Measurements from ENCODE around the gene TRMT10B. TPM values are rescaled to one million over a fixed set of nuclear protein-coding genes. Genes with fewer than 3 reads are reported as not detected.

Gene TRMT10B
- total and polyA plus RNA-seq, 8 donors: 2.7 to 10.5 (median 5.1) TPM

- no peak for DNase-seq
- intact Hi-C loops (cut with DNase I; ENCODE audit: low total_unique reads): no loop called here
Measured at GRCh38 chr9:37710046-37710445, 43.6 kb upstream of the TRMT10B start.

GRCh38 chr9:37715260-37715659, 38.3 kb upstream of the TRMT10B start:
- DNase-seq: no peak
- 25 to 50% (median 38%) methylated on average over 4 of the region's 4 CpGs for WGBS, 5 donors
- Histone ChIP-seq H3K27me3 (no peaks in the 10 kb centered on the region), H3K27ac (no peak overlapping the region), H3K4me3 (no peak overlapping the region), H3K36me3 (no peaks in the 10 kb centered on the region), H3K9me3 (no peaks in the 10 kb centered on the region), H3K4me1 (no peaks in the 10 kb centered on the region)
- intact Hi-C loops (cut with DNase I; ENCODE audit: low total_unique reads): no loop called here
- TF ChIP-seq EP300 (IDR thresholded peaks at IDR 0.05) (no peak), POLR2AphosphoS5 (IDR thresholded peaks at IDR 0.05) (no peak), CTCF (IDR thresholded peaks at IDR 0.05) (no peak), POLR2A (IDR thresholded peaks at IDR 0.05) (no peak)

More at GRCh38 chr9:37710046-37710445, 43.6 kb upstream of the TRMT10B start:
- Histone ChIP-seq H3K4me3 (no peak overlapping the region), H3K36me3 (no peaks in the 10 kb centered on the region), H3K27ac (no peak overlapping the region), H3K9me3 (no peaks in the 10 kb centered on the region), H3K4me1 (no peaks in the 10 kb centered on the region), H3K27me3 (peaks cover 0 to 7% (median 0%) of the 10 kb centered on the region in 3 donors)
- TF ChIP-seq POLR2A (IDR thresholded peaks at IDR 0.05): no peak
- no peak for TF ChIP-seq POLR2AphosphoS5 (IDR thresholded peaks at IDR 0.05)
- TF ChIP-seq EP300 (IDR thresholded peaks at IDR 0.05): no peak
- no peak for TF ChIP-seq CTCF (IDR thresholded peaks at IDR 0.05)
- 86 to 94% (median 87%) methylated on average over 3 of the region's 3 CpGs for WGBS, 5 donors

- no peaks in the 10 kb centered on the region for H3K27me3 ChIP-seq
- H3K4me3 ChIP-seq: no peak overlapping the region
- WGBS, 5 donors: 87 to 92% (median 89%) methylated on average over 5 of the region's 5 CpGs
- no peaks in the 10 kb centered on the region for H3K9me3 ChIP-seq
- intact Hi-C loops (cut with DNase I; ENCODE audit: low total_unique reads): no loop called here
- no peak overlapping the region for H3K27ac ChIP-seq
- no peaks in the 10 kb centered on the region for H3K4me1 ChIP-seq
- DNase-seq: no peak
- no peak for TF ChIP-seq EP300 (IDR thresholded peaks at IDR 0.05)
- TF ChIP-seq POLR2AphosphoS5 (IDR thresholded peaks at IDR 0.05): no peak
- TF ChIP-seq CTCF (IDR thresholded peaks at IDR 0.05): no peak
- no peak for TF ChIP-seq POLR2A (IDR thresholded peaks at IDR 0.05)
- no peaks in the 10 kb centered on the region for H3K36me3 ChIP-seq
Measured at GRCh38 chr9:37715991-37716505, 37.6 kb upstream of the TRMT10B start.

- intact Hi-C loops (cut with DNase I; ENCODE audit: low total_unique reads): no loop called here
- Histone ChIP-seq H3K4me3 (no peak overlapping the region), H3K36me3 (no peaks in the 10 kb centered on the region), H3K9me3 (no peaks in the 10 kb centered on the region), H3K27me3 (no peaks in the 10 kb centered on the region), H3K4me1 (no peaks in the 10 kb centered on the region), H3K27ac (no peak overlapping the region)
- no peak for DNase-seq
- TF ChIP-seq POLR2A (IDR thresholded peaks at IDR 0.05) (no peak), EP300 (IDR thresholded peaks at IDR 0.05) (no peak), POLR2AphosphoS5 (IDR thresholded peaks at IDR 0.05) (no peak), CTCF (IDR thresholded peaks at IDR 0.05) (no peak)
- 66 to 80% (median 69%) methylated on average over 2 of the region's 2 CpGs for WGBS, 5 donors
Measured at GRCh38 chr9:37719526-37719925, 34.1 kb upstream of the TRMT10B start.

All from stomach (tissue), 9 donors.